ENCODE data around the gene EIPR1. TPM values are rescaled to one million over a fixed set of nuclear protein-coding genes. Genes with fewer than 3 reads are reported as not detected.

The EIPR1 gene
- total and polyA plus RNA-seq, 10 of the 15 experiments (the other 5 are each of a cell fraction or from before 2014, with no cell fraction given), result 23.6 to 61.2 (median 42.2) TPM

GRCh38 chr2:3261511-3261910 is 116.1 kb downstream of the EIPR1 start:
- DNase-seq (ENCODE audit: low read depth, low spot score), result no peak
- Histone ChIP-seq H3K9me3 (replicated peaks; ENCODE audit: control insufficient read depth, insufficient read depth, low read length) (no peaks in the 10 kb centered on the region; the same call in 2 of the 3 replicates), H4K20me1 (ENCODE audit: control insufficient read depth, insufficient read depth) (no peaks in the 10 kb centered on the region), H3K4me2 (ENCODE audit: control insufficient read depth, insufficient read depth) (no peak overlapping the region), H3K9ac (ENCODE audit: control insufficient read depth, insufficient read depth, low read length) (no peak overlapping the region), H3K36me3 (ENCODE audit: control insufficient read depth in 2 of 2, insufficient read depth in 2 of 2, low read length in 1 of 2) (peaks cover under 1 to 6% of the 10 kb centered on the region in 2 experiments; a peak in 3 of 4 replicates), H2AFZ (ENCODE audit: control insufficient read depth, low read depth, low read length) (no peak overlapping the region), H3K4me3 (no peak overlapping the region), H3K27me3 (replicated peaks in 1 of 2; ENCODE audit: control insufficient read depth in 2 of 2, insufficient read depth in 2 of 2, low read length in 1 of 2) (no peaks in the 10 kb centered on the region), H3K4me1 (ENCODE audit: control insufficient read depth, insufficient read depth, low read length) (no peaks in the 10 kb centered on the region), H3K27ac (ENCODE audit: control insufficient read depth, insufficient read depth) (no peak overlapping the region), H3K79me2 (ENCODE audit: control insufficient read depth, insufficient read depth, low read length) (no peaks in the 10 kb centered on the region)
- ChIA-PET CTCF (no interaction called here), POLR2A (no interaction called here), RAD21 (ENCODE audit: unreplicated experiment) (no interaction called here), SMC1A (ENCODE audit: uncharacterized antibody, unreplicated experiment) (interaction anchor here (1.1 kb wide), 1 partner anchor 54 kb away, joined by 3 read pairs; no protein-coding TSS in a partner anchor)
- intact Hi-C loops (cut with micrococcal nuclease; ENCODE audit: unreplicated experiment), result no loop called here
- no TSS peak for BruUV-seq (replicated peaks)
- 98% methylated on average over 8 of the region's 8 CpGs for WGBS (ENCODE audit: insufficient coverage, insufficient replicate concordance, low lambda C conversion rate, missing lambda C conversion rate)
- ATAC-seq, result no peak
- TF ChIP-seq SP1 (IDR thresholded peaks at IDR 0.05; ENCODE audit: low read depth, low read length) (no peak), SKIL (IDR thresholded peaks at IDR 0.05; ENCODE audit: low read depth, poor library complexity, severe bottlenecking) (no peak), SIN3A (IDR thresholded peaks at IDR 0.05; ENCODE audit: low read depth, low read length) (no peak), BHLHE40 (IDR thresholded peaks at IDR 0.05; ENCODE audit: borderline replicate concordance in 1 of 2, low read depth in 2 of 2, low read length in 1 of 2) (no peak), EGR1 (IDR thresholded peaks at IDR 0.05; ENCODE audit: borderline replicate concordance in 1 of 2, low read depth in 2 of 2, low read length in 2 of 2) (no peak)
- no peak for FAIRE-seq
- in situ Hi-C loops (cut with MboI), result no loop called here
